Measurements from ENCODE around the gene KRAS.
A peak's percentile ranks its signal among the peaks of the same experiment; 100 is the strongest.

Gene KRAS

GRCh38 chr12:25162866-25163265 is 87.9 kb downstream of the KRAS start:
- Histone ChIP-seq H3K36me3 (ENCODE audit: low read length) (no peaks in the 10 kb centered on the region), H3K27ac (ENCODE audit: low read depth, low read length) (no peak overlapping the region), H3K9ac (ENCODE audit: low read length) (no peak overlapping the region), H3F3A (ENCODE audit: insufficient read depth) (no peaks in the 10 kb centered on the region), H3K4me3 (ENCODE audit: insufficient read depth, low read length, poor library complexity, severe bottlenecking) (no peak overlapping the region), H3K9me2 (replicated peaks; ENCODE audit: insufficient read depth, low read length) (no peaks in the 10 kb centered on the region), H2AFZ (ENCODE audit: low read depth, low read length, severe bottlenecking) (no peak overlapping the region), H3K27me3 (ENCODE audit: low read length) (no peaks in the 10 kb centered on the region), H3K79me2 (ENCODE audit: insufficient read depth, low read length) (no peaks in the 10 kb centered on the region), H3K4me2 (ENCODE audit: low read depth, low read length, poor library complexity, severe bottlenecking) (no peak overlapping the region), H3K9me3 (ENCODE audit: insufficient read depth, low read length) (no peaks in the 10 kb centered on the region), H4K20me1 (ENCODE audit: low read depth, low read length) (no peaks in the 10 kb centered on the region)
- TF ChIP-seq EZH2phosphoT487 (conservative IDR thresholded peaks at IDR 0.05; ENCODE audit: low read length) = no peak
- TF ChIP-seq CTCF (IDR thresholded peaks at IDR 0.05; ENCODE audit: insufficient read depth, low read length, poor library complexity, severe bottlenecking) = no peak

GRCh38 chr12:25156061-25156460 is 94.7 kb downstream of the KRAS start:
- Histone ChIP-seq H3K4me2 (ENCODE audit: low read depth, low read length, poor library complexity, severe bottlenecking) (no peak overlapping the region), H4K20me1 (ENCODE audit: low read depth, low read length) (no peaks in the 10 kb centered on the region), H2AFZ (ENCODE audit: low read depth, low read length, severe bottlenecking) (no peak overlapping the region), H3K4me3 (ENCODE audit: insufficient read depth, low read length, poor library complexity, severe bottlenecking) (no peak overlapping the region), H3K27ac (ENCODE audit: low read depth, low read length) (no peak overlapping the region), H3K36me3 (ENCODE audit: low read length) (no peaks in the 10 kb centered on the region), H3K9ac (ENCODE audit: low read length) (no peak overlapping the region), H3F3A (ENCODE audit: insufficient read depth) (no peaks in the 10 kb centered on the region), H3K9me3 (ENCODE audit: insufficient read depth, low read length) (no peaks in the 10 kb centered on the region), H3K9me2 (replicated peaks; ENCODE audit: insufficient read depth, low read length) (no peaks in the 10 kb centered on the region), H3K79me2 (ENCODE audit: insufficient read depth, low read length) (no peaks in the 10 kb centered on the region), H3K27me3 (ENCODE audit: low read length) (no peaks in the 10 kb centered on the region)
- TF ChIP-seq CTCF (IDR thresholded peaks at IDR 0.05; ENCODE audit: insufficient read depth, low read length, poor library complexity, severe bottlenecking) (no peak), EZH2phosphoT487 (conservative IDR thresholded peaks at IDR 0.05; ENCODE audit: low read length) (no peak)

- H3K36me3 ChIP-seq (ENCODE audit: low read length) = no peaks in the 10 kb centered on the region
- H2AFZ ChIP-seq (ENCODE audit: low read depth, low read length, severe bottlenecking) = peak overlapping the region; percentile 84
- H3K9me2 ChIP-seq (replicated peaks; ENCODE audit: insufficient read depth, low read length) = no peaks in the 10 kb centered on the region
- H3F3A ChIP-seq (ENCODE audit: insufficient read depth) = no peaks in the 10 kb centered on the region
- H3K9me3 ChIP-seq (ENCODE audit: insufficient read depth, low read length) = no peaks in the 10 kb centered on the region
- H3K27me3 ChIP-seq (ENCODE audit: low read length) = no peaks in the 10 kb centered on the region
- H3K4me2 ChIP-seq (ENCODE audit: low read depth, low read length, poor library complexity, severe bottlenecking) = peak overlapping the region; percentile 63
- no peaks in the 10 kb centered on the region for H4K20me1 ChIP-seq (ENCODE audit: low read depth, low read length)
- H3K79me2 ChIP-seq (ENCODE audit: insufficient read depth, low read length) = no peaks in the 10 kb centered on the region
- TF ChIP-seq EZH2phosphoT487 (conservative IDR thresholded peaks at IDR 0.05; ENCODE audit: low read length) (no peak), CTCF (IDR thresholded peaks at IDR 0.05; ENCODE audit: insufficient read depth, low read length, poor library complexity, severe bottlenecking) (peak; percentile 50)
- H3K27ac ChIP-seq (ENCODE audit: low read depth, low read length) = 0 out of 2 replicates have a peak overlapping the region, but pooled peaks have one; percentile 5
- no peak overlapping the region for H3K9ac ChIP-seq (ENCODE audit: low read length)
- no peak overlapping the region for H3K4me3 ChIP-seq (ENCODE audit: insufficient read depth, low read length, poor library complexity, severe bottlenecking)
These were observed 95.6 kb downstream of the KRAS start for GRCh38 chr12:25155022-25155576.

All from SU-DHL-6 (cell line).